ENCODE measurements around the gene TGFA. TPM values are rescaled to one million over a fixed set of nuclear protein-coding genes. Genes with fewer than 3 reads are reported as not detected.

Gene TGFA
- total RNA-seq, 1 experiment from 2014 or later = 2.5 TPM

DNA sequence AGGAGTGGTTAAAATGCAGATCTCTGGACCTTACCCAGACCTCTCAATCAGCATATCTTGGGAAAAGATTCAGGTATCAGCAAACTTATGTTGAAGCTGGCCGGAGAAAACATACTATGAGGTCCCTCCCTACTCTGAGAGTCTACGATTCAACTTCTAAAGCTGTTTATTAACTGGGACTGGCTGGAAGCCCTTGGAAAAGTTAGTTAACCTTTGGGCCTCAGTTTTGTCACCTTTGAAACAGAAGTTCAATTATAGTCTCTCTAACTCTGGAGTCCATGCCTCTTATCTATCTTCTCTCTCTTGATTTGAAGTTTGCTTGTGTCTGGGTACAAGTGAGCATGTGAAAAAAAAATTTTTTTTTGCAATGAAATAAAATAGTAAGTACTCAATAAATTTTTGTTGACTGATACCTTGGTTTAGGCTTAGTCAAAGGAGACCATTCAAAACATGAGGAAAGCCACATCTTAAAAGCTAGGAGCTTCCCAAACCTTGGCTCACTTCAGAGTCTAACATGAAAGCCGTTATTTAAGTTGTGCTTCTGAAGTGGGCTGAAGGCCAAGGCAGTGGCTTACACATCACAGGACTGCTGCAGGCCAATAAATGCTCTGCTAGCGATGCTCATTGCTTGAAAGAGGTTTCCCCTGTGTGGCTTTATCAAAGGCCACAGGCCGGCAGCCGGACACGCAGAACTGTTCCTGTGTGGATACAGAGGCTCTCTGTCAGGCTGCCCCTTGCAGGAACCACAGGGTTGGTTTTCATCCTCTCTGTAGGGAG lies 141.1 kb downstream of the TGFA start:
- no peak overlapping the region for H3K4me3 Mint-ChIP-seq
- no peak overlapping the region for H3K27ac Mint-ChIP-seq
- peaks cover 96% of the 10 kb centered on the region for H3K27me3 Mint-ChIP-seq (ENCODE audit: low read depth)
- TF ChIP-seq NFATC4 (CRISPR knock-in tag; IDR thresholded peaks at IDR 0.05) = no peak
- TF ChIP-seq, protein P1, sequence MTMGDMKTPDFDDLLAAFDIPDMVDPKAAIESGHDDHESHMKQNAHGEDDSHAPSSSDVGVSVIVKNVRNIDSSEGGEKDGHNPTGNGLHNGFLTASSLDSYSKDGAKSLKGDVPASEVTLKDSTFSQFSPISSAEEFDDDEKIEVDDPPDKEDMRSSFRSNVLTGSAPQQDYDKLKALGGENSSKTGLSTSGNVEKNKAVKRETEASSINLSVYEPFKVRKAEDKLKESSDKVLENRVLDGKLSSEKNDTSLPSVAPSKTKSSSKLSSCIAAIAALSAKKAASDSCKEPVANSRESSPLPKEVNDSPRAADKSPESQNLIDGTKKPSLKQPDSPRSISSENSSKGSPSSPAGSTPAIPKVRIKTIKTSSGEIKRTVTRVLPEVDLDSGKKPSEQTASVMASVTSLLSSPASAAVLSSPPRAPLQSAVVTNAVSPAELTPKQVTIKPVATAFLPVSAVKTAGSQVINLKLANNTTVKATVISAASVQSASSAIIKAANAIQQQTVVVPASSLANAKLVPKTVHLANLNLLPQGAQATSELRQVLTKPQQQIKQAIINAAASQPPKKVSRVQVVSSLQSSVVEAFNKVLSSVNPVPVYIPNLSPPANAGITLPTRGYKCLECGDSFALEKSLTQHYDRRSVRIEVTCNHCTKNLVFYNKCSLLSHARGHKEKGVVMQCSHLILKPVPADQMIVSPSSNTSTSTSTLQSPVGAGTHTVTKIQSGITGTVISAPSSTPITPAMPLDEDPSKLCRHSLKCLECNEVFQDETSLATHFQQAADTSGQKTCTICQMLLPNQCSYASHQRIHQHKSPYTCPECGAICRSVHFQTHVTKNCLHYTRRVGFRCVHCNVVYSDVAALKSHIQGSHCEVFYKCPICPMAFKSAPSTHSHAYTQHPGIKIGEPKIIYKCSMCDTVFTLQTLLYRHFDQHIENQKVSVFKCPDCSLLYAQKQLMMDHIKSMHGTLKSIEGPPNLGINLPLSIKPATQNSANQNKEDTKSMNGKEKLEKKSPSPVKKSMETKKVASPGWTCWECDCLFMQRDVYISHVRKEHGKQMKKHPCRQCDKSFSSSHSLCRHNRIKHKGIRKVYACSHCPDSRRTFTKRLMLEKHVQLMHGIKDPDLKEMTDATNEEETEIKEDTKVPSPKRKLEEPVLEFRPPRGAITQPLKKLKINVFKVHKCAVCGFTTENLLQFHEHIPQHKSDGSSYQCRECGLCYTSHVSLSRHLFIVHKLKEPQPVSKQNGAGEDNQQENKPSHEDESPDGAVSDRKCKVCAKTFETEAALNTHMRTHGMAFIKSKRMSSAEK (CRISPR knock-in tag; IDR thresholded peaks at IDR 0.05; ENCODE audit: borderline replicate concordance) = no peak
- TF ChIP-seq, protein P2, sequence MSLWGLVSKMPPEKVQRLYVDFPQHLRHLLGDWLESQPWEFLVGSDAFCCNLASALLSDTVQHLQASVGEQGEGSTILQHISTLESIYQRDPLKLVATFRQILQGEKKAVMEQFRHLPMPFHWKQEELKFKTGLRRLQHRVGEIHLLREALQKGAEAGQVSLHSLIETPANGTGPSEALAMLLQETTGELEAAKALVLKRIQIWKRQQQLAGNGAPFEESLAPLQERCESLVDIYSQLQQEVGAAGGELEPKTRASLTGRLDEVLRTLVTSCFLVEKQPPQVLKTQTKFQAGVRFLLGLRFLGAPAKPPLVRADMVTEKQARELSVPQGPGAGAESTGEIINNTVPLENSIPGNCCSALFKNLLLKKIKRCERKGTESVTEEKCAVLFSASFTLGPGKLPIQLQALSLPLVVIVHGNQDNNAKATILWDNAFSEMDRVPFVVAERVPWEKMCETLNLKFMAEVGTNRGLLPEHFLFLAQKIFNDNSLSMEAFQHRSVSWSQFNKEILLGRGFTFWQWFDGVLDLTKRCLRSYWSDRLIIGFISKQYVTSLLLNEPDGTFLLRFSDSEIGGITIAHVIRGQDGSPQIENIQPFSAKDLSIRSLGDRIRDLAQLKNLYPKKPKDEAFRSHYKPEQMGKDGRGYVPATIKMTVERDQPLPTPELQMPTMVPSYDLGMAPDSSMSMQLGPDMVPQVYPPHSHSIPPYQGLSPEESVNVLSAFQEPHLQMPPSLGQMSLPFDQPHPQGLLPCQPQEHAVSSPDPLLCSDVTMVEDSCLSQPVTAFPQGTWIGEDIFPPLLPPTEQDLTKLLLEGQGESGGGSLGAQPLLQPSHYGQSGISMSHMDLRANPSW (CRISPR knock-in tag; conservative IDR thresholded peaks at IDR 0.05; ENCODE audit: low read depth) = no peak
- TF ChIP-seq, protein P3, sequence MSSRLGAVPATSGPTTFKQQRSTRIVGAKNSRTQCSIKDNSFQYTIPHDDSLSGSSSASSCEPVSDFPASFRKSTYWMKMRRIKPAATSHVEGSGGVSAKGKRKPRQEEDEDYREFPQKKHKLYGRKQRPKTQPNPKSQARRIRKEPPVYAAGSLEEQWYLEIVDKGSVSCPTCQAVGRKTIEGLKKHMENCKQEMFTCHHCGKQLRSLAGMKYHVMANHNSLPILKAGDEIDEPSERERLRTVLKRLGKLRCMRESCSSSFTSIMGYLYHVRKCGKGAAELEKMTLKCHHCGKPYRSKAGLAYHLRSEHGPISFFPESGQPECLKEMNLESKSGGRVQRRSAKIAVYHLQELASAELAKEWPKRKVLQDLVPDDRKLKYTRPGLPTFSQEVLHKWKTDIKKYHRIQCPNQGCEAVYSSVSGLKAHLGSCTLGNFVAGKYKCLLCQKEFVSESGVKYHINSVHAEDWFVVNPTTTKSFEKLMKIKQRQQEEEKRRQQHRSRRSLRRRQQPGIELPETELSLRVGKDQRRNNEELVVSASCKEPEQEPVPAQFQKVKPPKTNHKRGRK (CRISPR knock-in tag; IDR thresholded peaks at IDR 0.05; ENCODE audit: borderline replicate concordance) = no peak
- no peak for TF ChIP-seq CBFB (CRISPR knock-in tag; IDR thresholded peaks at IDR 0.05; ENCODE audit: low read depth)
- TF ChIP-seq, protein P4, sequence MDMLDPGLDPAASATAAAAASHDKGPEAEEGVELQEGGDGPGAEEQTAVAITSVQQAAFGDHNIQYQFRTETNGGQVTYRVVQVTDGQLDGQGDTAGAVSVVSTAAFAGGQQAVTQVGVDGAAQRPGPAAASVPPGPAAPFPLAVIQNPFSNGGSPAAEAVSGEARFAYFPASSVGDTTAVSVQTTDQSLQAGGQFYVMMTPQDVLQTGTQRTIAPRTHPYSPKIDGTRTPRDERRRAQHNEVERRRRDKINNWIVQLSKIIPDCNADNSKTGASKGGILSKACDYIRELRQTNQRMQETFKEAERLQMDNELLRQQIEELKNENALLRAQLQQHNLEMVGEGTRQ (CRISPR knock-in tag; IDR thresholded peaks at IDR 0.05) = no peak
- no peak for TF ChIP-seq NFYB (CRISPR knock-in tag; conservative IDR thresholded peaks at IDR 0.05; ENCODE audit: low read depth)
- TF ChIP-seq, protein P5, sequence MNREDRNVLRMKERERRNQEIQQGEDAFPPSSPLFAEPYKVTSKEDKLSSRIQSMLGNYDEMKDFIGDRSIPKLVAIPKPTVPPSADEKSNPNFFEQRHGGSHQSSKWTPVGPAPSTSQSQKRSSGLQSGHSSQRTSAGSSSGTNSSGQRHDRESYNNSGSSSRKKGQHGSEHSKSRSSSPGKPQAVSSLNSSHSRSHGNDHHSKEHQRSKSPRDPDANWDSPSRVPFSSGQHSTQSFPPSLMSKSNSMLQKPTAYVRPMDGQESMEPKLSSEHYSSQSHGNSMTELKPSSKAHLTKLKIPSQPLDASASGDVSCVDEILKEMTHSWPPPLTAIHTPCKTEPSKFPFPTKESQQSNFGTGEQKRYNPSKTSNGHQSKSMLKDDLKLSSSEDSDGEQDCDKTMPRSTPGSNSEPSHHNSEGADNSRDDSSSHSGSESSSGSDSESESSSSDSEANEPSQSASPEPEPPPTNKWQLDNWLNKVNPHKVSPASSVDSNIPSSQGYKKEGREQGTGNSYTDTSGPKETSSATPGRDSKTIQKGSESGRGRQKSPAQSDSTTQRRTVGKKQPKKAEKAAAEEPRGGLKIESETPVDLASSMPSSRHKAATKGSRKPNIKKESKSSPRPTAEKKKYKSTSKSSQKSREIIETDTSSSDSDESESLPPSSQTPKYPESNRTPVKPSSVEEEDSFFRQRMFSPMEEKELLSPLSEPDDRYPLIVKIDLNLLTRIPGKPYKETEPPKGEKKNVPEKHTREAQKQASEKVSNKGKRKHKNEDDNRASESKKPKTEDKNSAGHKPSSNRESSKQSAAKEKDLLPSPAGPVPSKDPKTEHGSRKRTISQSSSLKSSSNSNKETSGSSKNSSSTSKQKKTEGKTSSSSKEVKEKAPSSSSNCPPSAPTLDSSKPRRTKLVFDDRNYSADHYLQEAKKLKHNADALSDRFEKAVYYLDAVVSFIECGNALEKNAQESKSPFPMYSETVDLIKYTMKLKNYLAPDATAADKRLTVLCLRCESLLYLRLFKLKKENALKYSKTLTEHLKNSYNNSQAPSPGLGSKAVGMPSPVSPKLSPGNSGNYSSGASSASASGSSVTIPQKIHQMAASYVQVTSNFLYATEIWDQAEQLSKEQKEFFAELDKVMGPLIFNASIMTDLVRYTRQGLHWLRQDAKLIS (CRISPR knock-in tag; IDR thresholded peaks at IDR 0.05; ENCODE audit: borderline replicate concordance) = no peak
- TF ChIP-seq, protein P6, sequence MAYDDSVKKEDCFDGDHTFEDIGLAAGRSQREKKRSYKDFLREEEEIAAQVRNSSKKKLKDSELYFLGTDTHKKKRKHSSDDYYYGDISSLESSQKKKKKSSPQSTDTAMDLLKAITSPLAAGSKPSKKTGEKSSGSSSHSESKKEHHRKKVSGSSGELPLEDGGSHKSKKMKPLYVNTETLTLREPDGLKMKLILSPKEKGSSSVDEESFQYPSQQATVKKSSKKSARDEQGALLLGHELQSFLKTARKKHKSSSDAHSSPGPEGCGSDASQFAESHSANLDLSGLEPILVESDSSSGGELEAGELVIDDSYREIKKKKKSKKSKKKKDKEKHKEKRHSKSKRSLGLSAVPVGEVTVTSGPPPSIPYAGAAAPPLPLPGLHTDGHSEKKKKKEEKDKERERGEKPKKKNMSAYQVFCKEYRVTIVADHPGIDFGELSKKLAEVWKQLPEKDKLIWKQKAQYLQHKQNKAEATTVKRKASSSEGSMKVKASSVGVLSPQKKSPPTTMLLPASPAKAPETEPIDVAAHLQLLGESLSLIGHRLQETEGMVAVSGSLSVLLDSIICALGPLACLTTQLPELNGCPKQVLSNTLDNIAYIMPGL (CRISPR knock-in tag; IDR thresholded peaks at IDR 0.05) = no peak
- no peak for TF ChIP-seq TEAD4 (CRISPR knock-in tag; IDR thresholded peaks at IDR 0.05)
- no peak for TF ChIP-seq ZNF396 (CRISPR knock-in tag; IDR thresholded peaks at IDR 0.05; ENCODE audit: borderline replicate concordance)
- no peaks in the 10 kb centered on the region for H3K36me3 Mint-ChIP-seq
- ATAC-seq (no peak), DNase-seq (ENCODE audit: low spot score) (no peak)
- H3K9me3 Mint-ChIP-seq = no peaks in the 10 kb centered on the region
- ChIA-PET POLR2A (no interaction called here), CTCF (no interaction called here)
- H3K4me1 Mint-ChIP-seq = no peaks in the 10 kb centered on the region

Measured in WTC11 (cell line).